LoVo (cell line): Measurements from ENCODE around the gene PRLHR.

Source experiments
- DNase-seq: peaks from one replicate; pipeline ENCODE4 v3.0.0-alpha.2; 2016; ENCODE audit warnings: low spot score

PRLHR gene

DNA sequence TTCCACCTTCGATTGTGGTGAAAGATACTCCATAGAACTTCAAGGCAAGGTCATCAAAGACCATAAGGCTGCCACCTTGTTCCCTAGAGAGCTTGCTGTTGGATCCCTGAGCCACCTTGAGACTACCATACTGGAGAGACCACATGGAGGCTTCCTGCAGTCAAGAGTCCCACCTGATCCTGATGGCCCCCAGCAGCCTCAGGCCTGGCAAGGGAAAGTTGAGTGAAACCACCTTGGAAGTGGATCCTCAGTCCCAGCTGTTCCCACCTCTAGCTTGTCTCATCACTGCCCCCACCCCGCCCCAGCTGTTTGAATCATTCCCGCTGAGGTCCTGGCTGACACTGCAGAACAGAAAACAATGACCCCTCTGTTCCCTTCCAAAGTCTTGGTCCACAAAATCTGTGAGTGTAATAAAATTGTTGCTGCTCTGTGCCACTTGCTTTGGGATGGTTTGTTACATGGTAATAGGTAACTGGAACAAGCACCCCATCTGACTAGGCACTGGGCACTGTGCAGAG is 32.0 kb downstream of the PRLHR start:
- no peak for DNase-seq

DNA sequence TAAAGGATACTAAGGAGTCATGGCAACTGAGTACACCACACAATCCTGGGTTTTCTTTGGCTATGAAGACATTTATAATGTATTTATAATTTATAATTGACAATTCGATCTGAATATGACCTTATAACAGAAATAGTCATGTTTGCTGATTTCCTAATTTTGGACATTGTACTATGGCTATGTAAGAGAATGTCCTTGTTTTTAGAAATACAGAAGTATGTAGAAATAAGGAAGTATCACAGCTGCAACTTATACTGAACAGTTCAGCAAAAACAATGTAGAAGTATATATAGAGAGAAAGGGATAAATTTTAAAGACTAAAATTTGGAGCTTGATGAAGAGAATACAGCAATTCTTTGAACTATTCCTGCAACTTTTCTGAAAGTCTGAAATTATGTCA is 32.6 kb downstream of the PRLHR start:
- no peak for DNase-seq

- DNase-seq: no peak
Observed at GRCh38 chr10:118557946-118558345, 37.5 kb downstream of the PRLHR start.

GRCh38 chr10:118551535-118552100 is 43.8 kb downstream of the PRLHR start:
- DNase-seq: no peak

GRCh38 chr10:118547282-118547681 is 48.2 kb downstream of the PRLHR start:
- no peak for DNase-seq

GRCh38 chr10:118546479-118546878 is 49.0 kb downstream of the PRLHR start:
- DNase-seq: no peak

DNA sequence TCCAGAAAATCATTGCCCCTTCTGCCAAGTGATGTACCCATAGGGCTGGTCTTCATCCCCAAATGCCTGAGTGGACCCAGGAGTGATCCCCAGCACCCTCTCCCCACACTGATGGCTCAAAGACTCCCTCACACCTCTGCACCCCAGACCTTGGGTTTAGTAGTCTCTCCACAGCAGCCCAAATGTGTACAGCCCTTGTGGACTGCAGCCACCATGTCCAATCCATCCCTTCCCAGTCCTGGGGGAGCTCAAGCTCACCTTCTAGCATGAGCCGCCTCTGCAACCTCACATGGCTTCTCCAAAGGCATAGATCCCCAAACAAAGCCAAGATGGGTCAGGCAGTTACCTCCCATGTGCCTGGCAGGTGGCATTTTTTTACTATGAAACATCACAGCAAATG is 50.1 kb downstream of the PRLHR start:
- no peak for DNase-seq

- no peak for DNase-seq
Observed at GRCh38 chr10:118544401-118544948, 51.0 kb downstream of the PRLHR start.

- peak; percentile 46 for DNase-seq
Observed at GRCh38 chr10:118543714-118544400, 51.6 kb downstream of the PRLHR start.

DNA sequence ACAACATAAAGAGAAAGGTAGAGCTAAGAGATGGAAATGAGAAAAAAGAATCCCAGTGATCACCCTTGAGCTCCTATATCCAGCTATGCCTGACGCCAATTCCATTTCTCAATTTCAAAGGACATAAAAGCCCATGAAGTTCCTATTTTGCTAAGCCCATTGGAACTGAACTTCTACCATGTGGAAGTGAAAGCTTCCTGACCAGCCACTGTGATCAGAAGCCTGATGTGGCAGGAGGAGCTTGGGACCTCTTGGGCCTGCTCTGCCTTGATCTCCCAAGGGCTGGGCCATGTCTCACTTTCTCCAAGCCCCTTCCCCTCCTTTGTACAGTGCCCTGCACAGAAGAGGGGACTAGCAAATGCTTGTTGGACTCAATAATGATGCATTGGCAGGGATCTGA is 52.7 kb downstream of the PRLHR start:
- no peak for DNase-seq

GRCh38 chr10:118542205-118542604 is 53.2 kb downstream of the PRLHR start:
- no peak for DNase-seq

DNA sequence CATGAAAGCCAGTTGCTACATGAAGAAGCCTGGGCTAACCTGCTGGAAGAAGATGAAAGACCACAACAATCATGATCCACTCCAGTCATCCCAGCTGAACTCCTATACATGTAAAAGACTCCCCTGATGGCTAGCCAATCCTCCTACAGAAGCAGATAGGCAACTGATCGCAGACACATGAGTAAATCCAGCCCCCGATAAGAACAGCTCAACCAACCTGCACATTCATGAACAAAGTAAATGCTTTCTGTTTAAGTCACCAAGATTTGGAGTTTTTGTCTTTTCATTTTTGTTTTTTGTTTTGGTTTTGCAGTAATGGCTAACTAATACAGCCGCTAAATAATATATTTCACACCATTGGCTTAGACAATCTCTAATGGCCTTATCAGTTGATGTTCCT is 53.7 kb downstream of the PRLHR start:
- no peak for DNase-seq
